Stimulated activated CD8-positive, alpha-beta memory T cell treated with anti-CD3 and anti-CD28 coated beads, Interleukin-7, amount 100 ng/mL, for 1 hour (primary cell): ENCODE measurements around the gene CDIP1.

Experiments used
- DNase-seq, 2 donors: peaks; one replicate each; pipeline ENCODE4 v3.0.0-alpha.2; 2020; ENCODE audit warnings: low read depth in 2 of 2

Gene CDIP1

GRCh38 chr16:4539716-4540284 is 1.2 kb upstream of the CDIP1 start:
- DNase-seq = no peak

GRCh38 chr16:4537376-4538343 is 913 bp downstream of the CDIP1 start:
- no peak for DNase-seq

GRCh38 chr16:4536391-4537106 is 2.0 kb downstream of the CDIP1 start:
- DNase-seq = no peak

GRCh38 chr16:4535627-4536108 is 2.9 kb downstream of the CDIP1 start:
- DNase-seq = no peak

- no peak for DNase-seq
Measured at GRCh38 chr16:4534151-4534790, 4.3 kb downstream of the CDIP1 start.

- DNase-seq = no peak
Measured at GRCh38 chr16:4533490-4533889, 5.1 kb downstream of the CDIP1 start.

GRCh38 chr16:4532238-4532637 is 6.3 kb downstream of the CDIP1 start:
- no peak for DNase-seq

GRCh38 chr16:4531811-4532210 is 6.8 kb downstream of the CDIP1 start:
- no peak for DNase-seq

- no peak for DNase-seq
Measured at GRCh38 chr16:4529085-4530060, 9.2 kb downstream of the CDIP1 start.

GRCh38 chr16:4525634-4526277 is 12.8 kb downstream of the CDIP1 start:
- DNase-seq = no peak

GRCh38 chr16:4525069-4525468 is 13.5 kb downstream of the CDIP1 start:
- no peak for DNase-seq

- DNase-seq = no peak
Measured at GRCh38 chr16:4524571-4524970, 14.0 kb downstream of the CDIP1 start.

- no peak for DNase-seq
Measured at GRCh38 chr16:4523686-4524085, 14.9 kb downstream of the CDIP1 start.

- no peak for DNase-seq
Measured at GRCh38 chr16:4522051-4522581, 16.5 kb downstream of the CDIP1 start.

- no peak for DNase-seq
Measured at GRCh38 chr16:4520913-4521312, 17.7 kb downstream of the CDIP1 start.

GRCh38 chr16:4519274-4520058 is 19.1 kb downstream of the CDIP1 start:
- no peak for DNase-seq

GRCh38 chr16:4517812-4518680 is 20.5 kb downstream of the CDIP1 start:
- DNase-seq = no peak

GRCh38 chr16:4515611-4516233 is 22.9 kb downstream of the CDIP1 start:
- no peak for DNase-seq
